Small intestine (tissue), 7 donors: ENCODE results near the gene BICDL1. TPM values are rescaled to one million over a fixed set of nuclear protein-coding genes. Genes with fewer than 3 reads are reported as not detected.

Experiments used
- DNase-seq, 2 donors: peaks; one replicate each; pipeline versions ENCODE4 v3.0.0 to v3.0.0-alpha.2; 2013
- FAIRE-seq: peaks from 2 replicates; lab custom pipeline; 2012; peaks lifted over from hg19 to GRCh38; lab: Jason Lieb, UNC
- H3K27ac ChIP-seq, 3 donors: one replicate each; pipeline ENCODE4 v1.5.1; 2013; ENCODE audit warnings: low read length in 2 of 3, mild to moderate bottlenecking in 2 of 3, control low read depth in 1 of 3, inconsistent platforms in 1 of 3, low read depth in 1 of 3, moderate library complexity in 1 of 3
- H3K27me3 ChIP-seq, 3 donors: one replicate each; pipeline ENCODE4 v1.6.1; 2013; ENCODE audit warnings: low read length in 3 of 3, inconsistent platforms in 1 of 3; ENCODE audit not compliant: control insufficient read depth in 3 of 3, insufficient read depth in 3 of 3
- H3K36me3 ChIP-seq, 3 donors: one replicate each; pipeline ENCODE4 v1.6.1; 2013; ENCODE audit warnings: low read length in 3 of 3, inconsistent platforms in 1 of 3, low read depth in 1 of 3, mild to moderate bottlenecking in 1 of 3, moderate library complexity in 1 of 3; ENCODE audit not compliant: control insufficient read depth in 3 of 3, insufficient read depth in 2 of 3
- H3K4me1 ChIP-seq, 3 donors: one replicate each; pipeline ENCODE4 v1.6.1; 2013; ENCODE audit warnings: low read length in 2 of 3, inconsistent platforms in 1 of 3, low read depth in 1 of 3, mild to moderate bottlenecking in 1 of 3, moderate library complexity in 1 of 3; ENCODE audit not compliant: control insufficient read depth in 3 of 3, insufficient read depth in 2 of 3
- H3K4me3 ChIP-seq, 3 donors: one replicate each; pipeline ENCODE4 v1.5.1; 2013; ENCODE audit warnings: low read length in 3 of 3, control low read depth in 1 of 3, inconsistent platforms in 1 of 3, low read depth in 1 of 3, mild to moderate bottlenecking in 1 of 3, moderate library complexity in 1 of 3
- H3K9me3 ChIP-seq, 2 donors: one replicate each; pipeline ENCODE4 v1.6.1; 2013; ENCODE audit warnings: low read depth in 1 of 2, low read length in 1 of 2; ENCODE audit not compliant: control insufficient read depth in 2 of 2, insufficient read depth in 1 of 2
- WGBS, 3 donors: extraction: QIAGEN DNeasy Blood & Tissue Kit; methylation state at CpG; one replicate each; pipeline ENCODE4 v1.1.7; 2013; 5-methylcytosine and 5-hydroxymethylcytosine counted together
- polyA plus RNA-seq, 4 donors: library from polyadenylated mRNA; stranded (reverse) in 3 of 4; unstranded in 1 of 4; fragments of 200-250 nt in 3 of 4; fragments of 120-200 nt in 1 of 4; gene quantifications; one replicate each; pipeline versions ENCODE4 v1.2.1 to v1.2.3, GENCODE V29; 2013
- donor health status: healthy with polysubstance abuse.
- donor health status: control.
- donor health status: control.
- donor health status: Bipolar disorder and iron deficiency.
- donor health status: healthy.

The BICDL1 gene
- polyA plus RNA-seq, 4 donors = 3.2 to 9.8 (median 6.0) TPM

DNA sequence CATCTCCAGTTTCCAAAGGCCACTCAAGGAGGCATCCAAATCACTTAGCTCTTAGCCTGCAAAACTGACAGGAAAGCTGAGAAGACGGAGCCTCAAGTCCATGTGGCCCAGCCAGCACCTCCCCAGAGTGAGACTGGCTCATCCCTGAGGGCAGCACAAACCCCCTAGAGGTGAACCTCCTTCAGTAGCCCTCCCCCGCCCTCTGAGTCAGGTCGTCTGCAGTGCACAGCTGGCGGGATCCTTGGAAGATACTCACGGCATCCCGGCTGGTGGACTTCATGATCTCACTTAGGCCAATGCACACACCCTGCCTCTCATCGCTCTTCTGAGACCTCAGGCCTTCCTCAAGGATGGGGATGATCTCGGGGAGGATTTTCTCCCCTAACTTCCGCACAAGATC is 151.6 kb downstream of the BICDL1 start:
- 92 to 95% (median 93%) methylated on average over 9 of the region's 9 CpGs for WGBS, 3 donors
- Histone ChIP-seq H3K9me3 (no peaks in the 10 kb centered on the region), H3K27me3 (no peaks in the 10 kb centered on the region), H3K4me1 (no peaks in the 10 kb centered on the region), H3K4me3 (no peak overlapping the region), H3K36me3 (peaks cover 37 to 86% (median 48%) of the 10 kb centered on the region in 3 donors), H3K27ac (no peak overlapping the region)
- DNase-seq (no peak), FAIRE-seq (no peak)

GRCh38 chr12:120141336-120141735 is 152.3 kb downstream of the BICDL1 start:
- Histone ChIP-seq H3K27me3 (no peaks in the 10 kb centered on the region), H3K4me1 (no peaks in the 10 kb centered on the region), H3K27ac (no peak overlapping the region), H3K9me3 (no peaks in the 10 kb centered on the region), H3K4me3 (no peak overlapping the region), H3K36me3 (peaks cover 38 to 88% (median 47%) of the 10 kb centered on the region in 3 donors)
- 95 to 98% (median 96%) methylated on average over 6 of the region's 6 CpGs for WGBS, 3 donors
- no peak for DNase-seq
- no peak for FAIRE-seq

DNA sequence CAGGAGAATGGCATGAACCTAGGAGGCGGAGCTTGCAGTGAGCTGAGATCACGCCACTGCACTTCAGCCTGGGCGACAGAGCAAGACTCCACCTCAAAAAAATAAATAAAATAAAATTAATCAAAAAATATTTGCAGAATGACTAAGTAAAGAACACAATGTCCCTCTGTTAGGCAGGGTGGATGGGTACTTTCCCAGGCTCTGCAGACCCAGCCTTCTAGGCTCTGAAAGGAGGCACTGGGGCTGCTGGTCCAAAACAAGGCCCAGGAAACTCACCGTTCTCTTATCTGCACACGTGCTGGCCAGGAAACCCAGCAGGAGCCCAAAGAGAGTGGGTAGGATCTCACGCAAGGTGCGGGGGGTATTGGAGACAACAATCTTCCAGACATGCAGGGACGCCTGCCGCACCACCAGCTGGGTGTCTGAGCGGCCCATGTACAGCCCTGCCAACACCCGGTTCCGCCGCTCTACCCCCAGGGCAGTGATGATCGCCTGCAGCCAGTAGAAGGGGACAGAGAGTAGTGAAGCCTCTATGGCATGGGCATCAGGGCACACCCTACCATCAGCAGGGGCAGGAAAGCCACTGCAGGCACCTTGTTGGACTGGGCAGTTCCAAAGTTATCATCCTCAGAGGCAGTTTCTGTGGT is 153.3 kb downstream of the BICDL1 start:
- FAIRE-seq (no peak), DNase-seq (no peak)
- no peaks in the 10 kb centered on the region for H3K4me1 ChIP-seq
- H3K4me3 ChIP-seq = no peak overlapping the region
- no peak overlapping the region for H3K27ac ChIP-seq
- H3K27me3 ChIP-seq = no peaks in the 10 kb centered on the region
- no peaks in the 10 kb centered on the region for H3K9me3 ChIP-seq
- H3K36me3 ChIP-seq = peaks cover 41 to 88% (median 44%) of the 10 kb centered on the region in 3 donors
- WGBS, 3 donors = 96 to 97% (median 96%) methylated on average over 14 of the region's 14 CpGs

Other genes with a start within 250 kb of the BICDL1 start
- 1 to 10 TPM in 3 of 4 donors, under 1 TPM in 1; 0.22 to 6.5 (median 4.6) TPM for gene CIT, start 111.9 kb upstream of the BICDL1 start, polyA plus RNA-seq
- 10 to 100 TPM; 21.5 to 31.9 (median 24.4) TPM for gene RAB35, start 127.5 kb downstream of the BICDL1 start, polyA plus RNA-seq
- 10 to 100 TPM; 12.3 to 47.9 (median 21.0) TPM for gene GCN1, start 205.5 kb downstream of the BICDL1 start, polyA plus RNA-seq
- 1,000 to 10,000 TPM; 2,529 to 5,599 (median 3,641) TPM for gene RPLP0, start 211.9 kb downstream of the BICDL1 start, polyA plus RNA-seq